ENCODE measurements around the gene ZNF407.

Gene ZNF407

GRCh38 chr18:74597662-74598349 lies at the start of gene ZNF407:
ZNF407 (plus strand) TSS chr18:74597870; CDS start chr18:74631020, 33,150 bp downstream.
- TF ChIP-seq GATA2 (IDR thresholded peaks at IDR 0.05; ENCODE audit: low read depth, low read length) (no peak; the same call in 1 of the 2 replicates), GATA3 (IDR thresholded peaks at IDR 0.05; ENCODE audit: low read depth, low read length) (no peak)

- TF ChIP-seq GATA3 (IDR thresholded peaks at IDR 0.05; ENCODE audit: low read depth, low read length) (no peak), GATA2 (IDR thresholded peaks at IDR 0.05; ENCODE audit: low read depth, low read length) (no peak)
Measured at GRCh38 chr18:74549591-74550104, 48.0 kb upstream of the ZNF407 start.

- TF ChIP-seq GATA3 (IDR thresholded peaks at IDR 0.05; ENCODE audit: low read depth, low read length), result no peak
- no peak for TF ChIP-seq GATA2 (IDR thresholded peaks at IDR 0.05; ENCODE audit: low read depth, low read length)
Measured at GRCh38 chr18:74550886-74551285, 46.8 kb upstream of the ZNF407 start.

GRCh38 chr18:74551452-74551851 lies 46.2 kb upstream of the ZNF407 start:
- no peak for TF ChIP-seq GATA3 (IDR thresholded peaks at IDR 0.05; ENCODE audit: low read depth, low read length)
- TF ChIP-seq GATA2 (IDR thresholded peaks at IDR 0.05; ENCODE audit: low read depth, low read length), result no peak

- TF ChIP-seq GATA3 (IDR thresholded peaks at IDR 0.05; ENCODE audit: low read depth, low read length) (no peak), GATA2 (IDR thresholded peaks at IDR 0.05; ENCODE audit: low read depth, low read length) (no peak)
Measured at GRCh38 chr18:74551936-74552555, 45.6 kb upstream of the ZNF407 start.

- TF ChIP-seq GATA2 (IDR thresholded peaks at IDR 0.05; ENCODE audit: low read depth, low read length) (no peak), GATA3 (IDR thresholded peaks at IDR 0.05; ENCODE audit: low read depth, low read length) (no peak)
Measured at GRCh38 chr18:74556126-74556525, 41.5 kb upstream of the ZNF407 start.

- TF ChIP-seq GATA2 (IDR thresholded peaks at IDR 0.05; ENCODE audit: low read depth, low read length) (no peak), GATA3 (IDR thresholded peaks at IDR 0.05; ENCODE audit: low read depth, low read length) (no peak)
Measured at GRCh38 chr18:74558096-74558495, 39.6 kb upstream of the ZNF407 start.

GRCh38 chr18:74562131-74562730 lies 35.4 kb upstream of the ZNF407 start:
- TF ChIP-seq GATA2 (IDR thresholded peaks at IDR 0.05; ENCODE audit: low read depth, low read length) (no peak; the same call in 1 of the 2 replicates), GATA3 (IDR thresholded peaks at IDR 0.05; ENCODE audit: low read depth, low read length) (no peak)

- no peak for TF ChIP-seq GATA2 (IDR thresholded peaks at IDR 0.05; ENCODE audit: low read depth, low read length)
- no peak for TF ChIP-seq GATA3 (IDR thresholded peaks at IDR 0.05; ENCODE audit: low read depth, low read length)
Measured at GRCh38 chr18:74562775-74563174, 34.9 kb upstream of the ZNF407 start.

- TF ChIP-seq GATA2 (IDR thresholded peaks at IDR 0.05; ENCODE audit: low read depth, low read length) (no peak), GATA3 (IDR thresholded peaks at IDR 0.05; ENCODE audit: low read depth, low read length) (no peak)
Measured at GRCh38 chr18:74563999-74564398, 33.7 kb upstream of the ZNF407 start.

GRCh38 chr18:74567822-74568221 lies 29.8 kb upstream of the ZNF407 start:
- TF ChIP-seq GATA2 (IDR thresholded peaks at IDR 0.05; ENCODE audit: low read depth, low read length) (no peak), GATA3 (IDR thresholded peaks at IDR 0.05; ENCODE audit: low read depth, low read length) (no peak)

- no peak for TF ChIP-seq GATA3 (IDR thresholded peaks at IDR 0.05; ENCODE audit: low read depth, low read length)
- no peak for TF ChIP-seq GATA2 (IDR thresholded peaks at IDR 0.05; ENCODE audit: low read depth, low read length)
Measured at GRCh38 chr18:74569401-74569800, 28.3 kb upstream of the ZNF407 start.

- TF ChIP-seq GATA2 (IDR thresholded peaks at IDR 0.05; ENCODE audit: low read depth, low read length) (no peak), GATA3 (IDR thresholded peaks at IDR 0.05; ENCODE audit: low read depth, low read length) (no peak)
Measured at GRCh38 chr18:74570266-74570665, 27.4 kb upstream of the ZNF407 start.

GRCh38 chr18:74571895-74572680 lies 25.6 kb upstream of the ZNF407 start:
- TF ChIP-seq GATA2 (IDR thresholded peaks at IDR 0.05; ENCODE audit: low read depth, low read length), result no peak
- no peak for TF ChIP-seq GATA3 (IDR thresholded peaks at IDR 0.05; ENCODE audit: low read depth, low read length)

Measured in SH-SY5Y (cell line).